HepG2 (cell line): ENCODE results near the gene ARL9. TPM values are rescaled to one million over a fixed set of nuclear protein-coding genes. Genes with fewer than 3 reads are reported as not detected.
A peak's percentile ranks its signal among the peaks of the same experiment; 100 is the strongest.

Experiments
- ATF7 ChIP-seq, 2 experiments: fragments of 450-650 bp in 1 of 2; sonication (generic) in 1 of 2; formaldehyde crosslinking in 1 of 2; IDR thresholded peaks; 2 replicates each; pipeline versions ENCODE4 v1.4.0 to v1.6.1; 2016 to 2020; ENCODE audit warnings: antibody characterized with exemption in 1 of 2, mild to moderate bottlenecking in 1 of 2, missing genetic modification reagents in 1 of 2
- BRD4 ChIP-seq: sonication (generic); formaldehyde crosslinking; IDR thresholded peaks from 2 replicates; pipeline ENCODE4 v1.4.0; 2020; ENCODE audit warnings: missing genetic modification reagents
- CBFB ChIP-seq: sonication (generic); formaldehyde crosslinking; IDR thresholded peaks from 2 replicates; pipeline ENCODE4 v1.4.0; 2020; ENCODE audit warnings: missing genetic modification reagents
- GTF3A ChIP-seq: sonication (generic); formaldehyde crosslinking; conservative IDR thresholded peaks from 2 replicates; pipeline ENCODE4 v1.4.0; 2020; ENCODE audit warnings: mild to moderate bottlenecking, missing genetic modification reagents
- MBNL3 ChIP-seq: fragments of 250-450 bp; sonication (Bioruptor Pico); conservative IDR thresholded peaks from 2 replicates; pipeline ENCODE4 v1.8.0; 2022; ENCODE audit warnings: mild to moderate bottlenecking, inconsistent platforms
- NFYB ChIP-seq: sonication (generic); formaldehyde crosslinking; IDR thresholded peaks from 2 replicates; pipeline ENCODE4 v1.4.0; 2020; ENCODE audit warnings: missing genetic modification reagents
- ONECUT2 ChIP-seq: sonication (generic); formaldehyde crosslinking; IDR thresholded peaks from 2 replicates; pipeline ENCODE4 v1.4.0; 2020; ENCODE audit warnings: missing genetic modification reagents
- RARA ChIP-seq: IDR thresholded peaks from 2 replicates; pipeline ENCODE4 v1.6.1; 2016; ENCODE audit warnings: missing genetic modification reagents, missing compliant biosample characterization
- SAP130 ChIP-seq: IDR thresholded peaks from 2 replicates; pipeline ENCODE4 v1.6.1; 2016; ENCODE audit warnings: low read depth
- SMARCC2 ChIP-seq: fragments of 450-650 bp; IDR thresholded peaks from 2 replicates; pipeline ENCODE4 v1.6.1; 2017; ENCODE audit warnings: antibody characterized with exemption, mild to moderate bottlenecking
- SP4 ChIP-seq: sonication (generic); formaldehyde crosslinking; IDR thresholded peaks from 2 replicates; pipeline ENCODE4 v1.8.1; 2023; ENCODE audit warnings: mild to moderate bottlenecking, missing genetic modification reagents
- SUZ12 ChIP-seq: fragments of 150-350 bp; IDR thresholded peaks from 2 replicates; pipeline ENCODE4 v1.6.1; 2014; ENCODE audit warnings: low read depth, low read length
- ZNF12 ChIP-seq: sonication (generic); formaldehyde crosslinking; IDR thresholded peaks from 2 replicates; pipeline ENCODE4 v1.5.0; 2020; ENCODE audit warnings: missing genetic modification reagents
- ZNF629 ChIP-seq: sonication (generic); formaldehyde crosslinking; conservative IDR thresholded peaks from 2 replicates; pipeline ENCODE4 v1.5.0; 2020; ENCODE audit warnings: missing genetic modification reagents
- ZNF878 ChIP-seq: sonication (generic); formaldehyde crosslinking; IDR thresholded peaks from 2 replicates; pipeline ENCODE4 v1.8.1; 2023; ENCODE audit warnings: mild to moderate bottlenecking, missing genetic modification reagents, moderate library complexity
- polyA plus RNA-seq, 8 experiments: library from polyadenylated mRNA; depleted of rRNA in 3 of 8; stranded (reverse) in 7 of 8; unstranded in 1 of 8; fragments of >200 nt; fragmentation: Illumina TruSeq in 4 of 8; extraction: Trizol in 4 of 8; gene quantifications; 2 replicates each; pipeline versions ENCODE4 v1.2.1 to v1.2.3, GENCODE V29; 2011 to 2016; ENCODE audit warnings: low read depth in 4 of 8, missing spikeins in 1 of 8, mixed read lengths in 1 of 8; ENCODE audit not compliant: insufficient read depth in 1 of 8
- total RNA-seq, 5 experiments: library from RNA; depleted of rRNA; stranded (reverse); fragments of >200 nt; fragmentation: Illumina TruSeq; extraction: Trizol; gene quantifications; 2 replicates each; pipeline ENCODE4 v1.2.3, GENCODE V29; 2016; ENCODE audit warnings: low read depth in 1 of 5
- TF ChIP-seq, protein P1 (sequence below), 2 experiments: fragments of 450-650 bp in 1 of 2; sonication (generic) in 1 of 2; formaldehyde crosslinking; IDR thresholded peaks; 2 replicates each; pipeline versions ENCODE4 v1.5.0 to v1.8.0; 2020 to 2022; ENCODE audit warnings: mild to moderate bottlenecking in 1 of 2, missing genetic modification reagents in 1 of 2
- TF ChIP-seq, protein P2 (sequence below), 2 experiments: IDR thresholded peaks; 2 replicates each; pipeline ENCODE4 v1.6.1; 2011 to 2012; ENCODE audit warnings: low read length in 2 of 2, borderline replicate concordance in 1 of 2, low read depth in 1 of 2, mild to moderate bottlenecking in 1 of 2, moderate library complexity in 1 of 2
- TF ChIP-seq, protein P3 (sequence below): IDR thresholded peaks from 2 replicates; pipeline ENCODE4 v1.6.1; 2016; ENCODE audit warnings: low read depth, borderline replicate concordance
- TF ChIP-seq, protein P4 (sequence below): IDR thresholded peaks from 2 replicates; pipeline ENCODE4 v1.6.1; 2016; ENCODE audit warnings: missing biosample characterization, missing genetic modification reagents, low read depth
- TF ChIP-seq, protein P5 (sequence below): sonication (generic); formaldehyde crosslinking; IDR thresholded peaks from 2 replicates; pipeline ENCODE4 v1.5.0; 2020; ENCODE audit warnings: missing genetic modification reagents
- TF ChIP-seq, protein P6 (sequence below): sonication (generic); formaldehyde crosslinking; IDR thresholded peaks from 2 replicates; pipeline ENCODE4 v1.8.1; 2023; ENCODE audit warnings: mild to moderate bottlenecking, missing genetic modification reagents

The ARL9 gene
- total and polyA plus RNA-seq, 2 of the 13 experiments (the other 11 are each of a cell fraction or from before 2014, with no cell fraction given), result not detected

DNA sequence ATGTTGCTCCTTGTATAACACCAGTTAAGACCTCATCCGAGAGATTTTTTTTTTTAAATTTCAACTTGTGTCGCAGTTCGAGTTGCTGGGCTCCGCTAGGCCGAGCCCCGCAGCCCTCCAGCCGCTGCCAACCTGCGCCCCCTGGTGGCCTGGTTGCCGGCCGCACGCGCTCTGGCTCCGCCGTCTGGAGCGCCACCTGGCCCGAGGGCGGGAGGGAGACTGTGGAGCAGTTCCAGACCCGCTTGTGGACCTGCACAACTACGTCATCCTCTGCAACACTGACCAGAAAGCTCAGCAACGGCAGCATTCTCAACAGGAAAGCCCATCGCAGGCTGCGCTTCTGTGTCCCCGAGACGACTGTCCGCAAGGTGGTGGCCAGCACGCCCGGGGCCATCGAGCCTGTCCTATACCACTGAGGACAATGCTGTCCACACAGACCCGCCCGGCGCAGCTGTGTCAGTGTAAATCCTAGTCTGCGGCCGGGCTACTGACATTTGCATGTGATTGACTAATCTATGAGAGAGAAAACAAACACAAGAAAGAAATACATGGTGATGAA is 39.1 kb downstream of the ARL9 start (continued):
- TF ChIP-seq, protein P1, sequence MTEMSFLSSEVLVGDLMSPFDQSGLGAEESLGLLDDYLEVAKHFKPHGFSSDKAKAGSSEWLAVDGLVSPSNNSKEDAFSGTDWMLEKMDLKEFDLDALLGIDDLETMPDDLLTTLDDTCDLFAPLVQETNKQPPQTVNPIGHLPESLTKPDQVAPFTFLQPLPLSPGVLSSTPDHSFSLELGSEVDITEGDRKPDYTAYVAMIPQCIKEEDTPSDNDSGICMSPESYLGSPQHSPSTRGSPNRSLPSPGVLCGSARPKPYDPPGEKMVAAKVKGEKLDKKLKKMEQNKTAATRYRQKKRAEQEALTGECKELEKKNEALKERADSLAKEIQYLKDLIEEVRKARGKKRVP (CRISPR knock-in tag; IDR thresholded peaks at IDR 0.05), result no peak
- peak; percentile 24; the same call in 1 of the 2 replicates for TF ChIP-seq ZNF12
- 0 out of 2 replicates have a peak, but pooled peaks have one; percentile 59 for TF ChIP-seq ZNF878 (CRISPR knock-in tag)
- no peak for TF ChIP-seq MBNL3
- TF ChIP-seq GTF3A (CRISPR knock-in tag), result no peak
- TF ChIP-seq SAP130 (CRISPR knock-in tag), result peak; percentile 80
- peak; percentile 35 for TF ChIP-seq RARA
- peak; percentile 52; the same call in 1 of the 2 replicates for TF ChIP-seq SP4 (CRISPR knock-in tag)
- 0 out of 2 replicates have a peak, but pooled peaks have one; percentile 45 for TF ChIP-seq ZNF629 (CRISPR knock-in tag)
- TF ChIP-seq, protein P2, sequence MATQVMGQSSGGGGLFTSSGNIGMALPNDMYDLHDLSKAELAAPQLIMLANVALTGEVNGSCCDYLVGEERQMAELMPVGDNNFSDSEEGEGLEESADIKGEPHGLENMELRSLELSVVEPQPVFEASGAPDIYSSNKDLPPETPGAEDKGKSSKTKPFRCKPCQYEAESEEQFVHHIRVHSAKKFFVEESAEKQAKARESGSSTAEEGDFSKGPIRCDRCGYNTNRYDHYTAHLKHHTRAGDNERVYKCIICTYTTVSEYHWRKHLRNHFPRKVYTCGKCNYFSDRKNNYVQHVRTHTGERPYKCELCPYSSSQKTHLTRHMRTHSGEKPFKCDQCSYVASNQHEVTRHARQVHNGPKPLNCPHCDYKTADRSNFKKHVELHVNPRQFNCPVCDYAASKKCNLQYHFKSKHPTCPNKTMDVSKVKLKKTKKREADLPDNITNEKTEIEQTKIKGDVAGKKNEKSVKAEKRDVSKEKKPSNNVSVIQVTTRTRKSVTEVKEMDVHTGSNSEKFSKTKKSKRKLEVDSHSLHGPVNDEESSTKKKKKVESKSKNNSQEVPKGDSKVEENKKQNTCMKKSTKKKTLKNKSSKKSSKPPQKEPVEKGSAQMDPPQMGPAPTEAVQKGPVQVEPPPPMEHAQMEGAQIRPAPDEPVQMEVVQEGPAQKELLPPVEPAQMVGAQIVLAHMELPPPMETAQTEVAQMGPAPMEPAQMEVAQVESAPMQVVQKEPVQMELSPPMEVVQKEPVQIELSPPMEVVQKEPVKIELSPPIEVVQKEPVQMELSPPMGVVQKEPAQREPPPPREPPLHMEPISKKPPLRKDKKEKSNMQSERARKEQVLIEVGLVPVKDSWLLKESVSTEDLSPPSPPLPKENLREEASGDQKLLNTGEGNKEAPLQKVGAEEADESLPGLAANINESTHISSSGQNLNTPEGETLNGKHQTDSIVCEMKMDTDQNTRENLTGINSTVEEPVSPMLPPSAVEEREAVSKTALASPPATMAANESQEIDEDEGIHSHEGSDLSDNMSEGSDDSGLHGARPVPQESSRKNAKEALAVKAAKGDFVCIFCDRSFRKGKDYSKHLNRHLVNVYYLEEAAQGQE (IDR thresholded peaks at IDR 0.05; ENCODE audit: borderline replicate concordance in 1 of 2, low read depth in 1 of 2, low read length in 2 of 2), result no peak
- TF ChIP-seq, protein P3, sequence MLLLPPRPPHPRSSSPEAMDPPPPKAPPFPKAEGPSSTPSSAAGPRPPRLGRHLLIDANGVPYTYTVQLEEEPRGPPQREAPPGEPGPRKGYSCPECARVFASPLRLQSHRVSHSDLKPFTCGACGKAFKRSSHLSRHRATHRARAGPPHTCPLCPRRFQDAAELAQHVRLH, result peak; percentile 83; the same call in 1 of the 2 replicates
- no peak for TF ChIP-seq SUZ12
- TF ChIP-seq BRD4 (CRISPR knock-in tag), result no peak
- TF ChIP-seq NFYB, result peak; percentile 11; the same call in 1 of the 2 replicates
- TF ChIP-seq, protein P4, sequence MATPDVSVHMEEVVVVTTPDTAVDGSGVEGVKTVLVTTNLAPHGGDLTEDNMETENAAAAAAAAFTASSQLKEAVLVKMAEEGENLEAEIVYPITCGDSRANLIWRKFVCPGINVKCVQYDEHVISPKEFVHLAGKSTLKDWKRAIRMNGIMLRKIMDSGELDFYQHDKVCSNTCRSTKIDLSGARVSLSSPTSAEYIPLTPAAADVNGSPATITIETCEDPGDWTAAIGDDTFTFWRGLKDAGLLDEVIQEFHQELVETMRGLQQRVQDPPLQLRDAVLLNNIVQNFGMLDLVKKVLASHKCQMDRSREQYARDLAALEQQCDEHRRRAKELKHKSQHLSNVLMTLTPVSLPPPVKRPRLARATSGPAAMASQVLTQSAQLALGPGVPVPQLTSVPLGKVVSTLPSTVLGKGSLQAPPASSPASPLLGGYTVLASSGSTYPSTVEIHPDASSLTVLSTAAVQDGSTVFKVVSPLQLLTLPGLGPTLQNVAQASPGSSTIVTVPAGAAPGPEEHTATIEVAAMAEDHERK (CRISPR knock-in tag), result no peak
- TF ChIP-seq, protein P5, sequence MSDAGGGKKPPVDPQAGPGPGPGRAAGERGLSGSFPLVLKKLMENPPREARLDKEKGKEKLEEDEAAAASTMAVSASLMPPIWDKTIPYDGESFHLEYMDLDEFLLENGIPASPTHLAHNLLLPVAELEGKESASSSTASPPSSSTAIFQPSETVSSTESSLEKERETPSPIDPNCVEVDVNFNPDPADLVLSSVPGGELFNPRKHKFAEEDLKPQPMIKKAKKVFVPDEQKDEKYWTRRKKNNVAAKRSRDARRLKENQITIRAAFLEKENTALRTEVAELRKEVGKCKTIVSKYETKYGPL (CRISPR knock-in tag), result no peak; the same call in 1 of the 2 replicates
- no peak for TF ChIP-seq SMARCC2
- TF ChIP-seq ONECUT2 (CRISPR knock-in tag), result no peak
- TF ChIP-seq, protein P6, sequence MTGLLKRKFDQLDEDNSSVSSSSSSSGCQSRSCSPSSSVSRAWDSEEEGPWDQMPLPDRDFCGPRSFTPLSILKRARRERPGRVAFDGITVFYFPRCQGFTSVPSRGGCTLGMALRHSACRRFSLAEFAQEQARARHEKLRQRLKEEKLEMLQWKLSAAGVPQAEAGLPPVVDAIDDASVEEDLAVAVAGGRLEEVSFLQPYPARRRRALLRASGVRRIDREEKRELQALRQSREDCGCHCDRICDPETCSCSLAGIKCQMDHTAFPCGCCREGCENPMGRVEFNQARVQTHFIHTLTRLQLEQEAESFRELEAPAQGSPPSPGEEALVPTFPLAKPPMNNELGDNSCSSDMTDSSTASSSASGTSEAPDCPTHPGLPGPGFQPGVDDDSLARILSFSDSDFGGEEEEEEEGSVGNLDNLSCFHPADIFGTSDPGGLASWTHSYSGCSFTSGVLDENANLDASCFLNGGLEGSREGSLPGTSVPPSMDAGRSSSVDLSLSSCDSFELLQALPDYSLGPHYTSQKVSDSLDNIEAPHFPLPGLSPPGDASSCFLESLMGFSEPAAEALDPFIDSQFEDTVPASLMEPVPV, result no peak
- TF ChIP-seq CBFB (CRISPR knock-in tag), result peak; percentile 71
- peak; percentile 62 for TF ChIP-seq ATF7 (IDR thresholded peaks at IDR 0.05)
- peak; percentile 85 for TF ChIP-seq ATF7 (CRISPR knock-in tag; IDR thresholded peaks at IDR 0.05)
